ENCODE measurements around the gene OR2D2. TPM values are rescaled to one million over a fixed set of nuclear protein-coding genes. Genes with fewer than 3 reads are reported as not detected.

OR2D2 gene
- total and polyA plus RNA-seq, 4 donors = not detected

DNA sequence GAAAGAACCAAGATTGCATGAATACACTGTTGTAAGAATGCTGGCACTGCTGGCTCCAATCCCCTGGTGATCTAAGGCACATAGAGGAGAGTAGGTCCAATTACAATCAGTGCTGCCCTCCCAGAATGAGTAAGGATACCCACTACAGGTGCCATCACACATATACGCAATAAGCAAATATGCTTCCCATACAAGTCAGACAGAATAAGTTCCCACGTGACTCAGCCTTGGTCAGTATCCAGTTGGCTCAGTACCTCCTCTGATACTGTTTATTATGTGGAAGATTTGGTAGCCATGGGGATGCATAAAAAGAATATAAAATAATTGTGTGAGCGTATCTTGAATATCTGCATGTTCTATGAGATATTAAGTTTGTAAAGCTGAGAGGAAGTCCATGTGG is 19.6 kb upstream of the OR2D2 start:
- Histone ChIP-seq H3K4me1 (ENCODE audit: control insufficient read depth in 4 of 4, insufficient read depth in 4 of 4, low read length in 3 of 4) (no peaks in the 10 kb centered on the region), H3K27ac (ENCODE audit: low read depth in 1 of 2, low read length in 2 of 2) (no peak overlapping the region), H3K27me3 (ENCODE audit: control insufficient read depth in 4 of 4, insufficient read depth in 4 of 4, low read length in 3 of 4) (no peaks in the 10 kb centered on the region), H3K9ac (ENCODE audit: low read depth in 1 of 2, low read length in 2 of 2) (no peak overlapping the region), H3K36me3 (ENCODE audit: control insufficient read depth in 4 of 4, insufficient read depth in 3 of 4, low read depth in 1 of 4, low read length in 3 of 4) (no peaks in the 10 kb centered on the region), H3K9me3 (ENCODE audit: control insufficient read depth in 4 of 4, low read length in 3 of 4) (no peaks in the 10 kb centered on the region), H3K4me3 (ENCODE audit: low read depth in 1 of 3, low read length in 3 of 3) (no peak overlapping the region)
- no peak for TF ChIP-seq RXRA (IDR thresholded peaks at IDR 0.05)
- TF ChIP-seq, protein P1, sequence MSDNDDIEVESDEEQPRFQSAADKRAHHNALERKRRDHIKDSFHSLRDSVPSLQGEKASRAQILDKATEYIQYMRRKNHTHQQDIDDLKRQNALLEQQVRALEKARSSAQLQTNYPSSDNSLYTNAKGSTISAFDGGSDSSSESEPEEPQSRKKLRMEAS (IDR thresholded peaks at IDR 0.05) = no peak
- TF ChIP-seq, protein P2, sequence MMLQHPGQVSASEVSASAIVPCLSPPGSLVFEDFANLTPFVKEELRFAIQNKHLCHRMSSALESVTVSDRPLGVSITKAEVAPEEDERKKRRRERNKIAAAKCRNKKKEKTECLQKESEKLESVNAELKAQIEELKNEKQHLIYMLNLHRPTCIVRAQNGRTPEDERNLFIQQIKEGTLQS (IDR thresholded peaks at IDR 0.05) = no peak
- no peak for TF ChIP-seq HNF4G (IDR thresholded peaks at IDR 0.05)
- no peak for TF ChIP-seq JUND (IDR thresholded peaks at IDR 0.05)
- TF ChIP-seq FOXA1 (IDR thresholded peaks at IDR 0.05) = no peak
- no peak for TF ChIP-seq NR2F2 (IDR thresholded peaks at IDR 0.05)
- no peak for TF ChIP-seq RAD21 (IDR thresholded peaks at IDR 0.05)
- TF ChIP-seq SP1 (IDR thresholded peaks at IDR 0.05) = no peak
- TF ChIP-seq, protein P3, sequence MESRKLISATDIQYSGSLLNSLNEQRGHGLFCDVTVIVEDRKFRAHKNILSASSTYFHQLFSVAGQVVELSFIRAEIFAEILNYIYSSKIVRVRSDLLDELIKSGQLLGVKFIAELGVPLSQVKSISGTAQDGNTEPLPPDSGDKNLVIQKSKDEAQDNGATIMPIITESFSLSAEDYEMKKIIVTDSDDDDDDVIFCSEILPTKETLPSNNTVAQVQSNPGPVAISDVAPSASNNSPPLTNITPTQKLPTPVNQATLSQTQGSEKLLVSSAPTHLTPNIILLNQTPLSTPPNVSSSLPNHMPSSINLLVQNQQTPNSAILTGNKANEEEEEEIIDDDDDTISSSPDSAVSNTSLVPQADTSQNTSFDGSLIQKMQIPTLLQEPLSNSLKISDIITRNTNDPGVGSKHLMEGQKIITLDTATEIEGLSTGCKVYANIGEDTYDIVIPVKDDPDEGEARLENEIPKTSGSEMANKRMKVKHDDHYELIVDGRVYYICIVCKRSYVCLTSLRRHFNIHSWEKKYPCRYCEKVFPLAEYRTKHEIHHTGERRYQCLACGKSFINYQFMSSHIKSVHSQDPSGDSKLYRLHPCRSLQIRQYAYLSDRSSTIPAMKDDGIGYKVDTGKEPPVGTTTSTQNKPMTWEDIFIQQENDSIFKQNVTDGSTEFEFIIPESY (IDR thresholded peaks at IDR 0.05) = no peak
- no peak for TF ChIP-seq TAF1 (conservative IDR thresholded peaks at IDR 0.05)
- TF ChIP-seq HNF4A (conservative IDR thresholded peaks at IDR 0.05) = no peak
- no peak for TF ChIP-seq EGR1 (IDR thresholded peaks at IDR 0.05; ENCODE audit: low read depth in 2 of 2)
- no peak for TF ChIP-seq GABPA (IDR thresholded peaks at IDR 0.05 in 1 of 2, conservative IDR thresholded peaks at IDR 0.05 in 1 of 2)
- TF ChIP-seq, protein P4, sequence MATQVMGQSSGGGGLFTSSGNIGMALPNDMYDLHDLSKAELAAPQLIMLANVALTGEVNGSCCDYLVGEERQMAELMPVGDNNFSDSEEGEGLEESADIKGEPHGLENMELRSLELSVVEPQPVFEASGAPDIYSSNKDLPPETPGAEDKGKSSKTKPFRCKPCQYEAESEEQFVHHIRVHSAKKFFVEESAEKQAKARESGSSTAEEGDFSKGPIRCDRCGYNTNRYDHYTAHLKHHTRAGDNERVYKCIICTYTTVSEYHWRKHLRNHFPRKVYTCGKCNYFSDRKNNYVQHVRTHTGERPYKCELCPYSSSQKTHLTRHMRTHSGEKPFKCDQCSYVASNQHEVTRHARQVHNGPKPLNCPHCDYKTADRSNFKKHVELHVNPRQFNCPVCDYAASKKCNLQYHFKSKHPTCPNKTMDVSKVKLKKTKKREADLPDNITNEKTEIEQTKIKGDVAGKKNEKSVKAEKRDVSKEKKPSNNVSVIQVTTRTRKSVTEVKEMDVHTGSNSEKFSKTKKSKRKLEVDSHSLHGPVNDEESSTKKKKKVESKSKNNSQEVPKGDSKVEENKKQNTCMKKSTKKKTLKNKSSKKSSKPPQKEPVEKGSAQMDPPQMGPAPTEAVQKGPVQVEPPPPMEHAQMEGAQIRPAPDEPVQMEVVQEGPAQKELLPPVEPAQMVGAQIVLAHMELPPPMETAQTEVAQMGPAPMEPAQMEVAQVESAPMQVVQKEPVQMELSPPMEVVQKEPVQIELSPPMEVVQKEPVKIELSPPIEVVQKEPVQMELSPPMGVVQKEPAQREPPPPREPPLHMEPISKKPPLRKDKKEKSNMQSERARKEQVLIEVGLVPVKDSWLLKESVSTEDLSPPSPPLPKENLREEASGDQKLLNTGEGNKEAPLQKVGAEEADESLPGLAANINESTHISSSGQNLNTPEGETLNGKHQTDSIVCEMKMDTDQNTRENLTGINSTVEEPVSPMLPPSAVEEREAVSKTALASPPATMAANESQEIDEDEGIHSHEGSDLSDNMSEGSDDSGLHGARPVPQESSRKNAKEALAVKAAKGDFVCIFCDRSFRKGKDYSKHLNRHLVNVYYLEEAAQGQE (IDR thresholded peaks at IDR 0.05) = no peak
- no peak for TF ChIP-seq YY1 (IDR thresholded peaks at IDR 0.05)
- TF ChIP-seq, protein P5, sequence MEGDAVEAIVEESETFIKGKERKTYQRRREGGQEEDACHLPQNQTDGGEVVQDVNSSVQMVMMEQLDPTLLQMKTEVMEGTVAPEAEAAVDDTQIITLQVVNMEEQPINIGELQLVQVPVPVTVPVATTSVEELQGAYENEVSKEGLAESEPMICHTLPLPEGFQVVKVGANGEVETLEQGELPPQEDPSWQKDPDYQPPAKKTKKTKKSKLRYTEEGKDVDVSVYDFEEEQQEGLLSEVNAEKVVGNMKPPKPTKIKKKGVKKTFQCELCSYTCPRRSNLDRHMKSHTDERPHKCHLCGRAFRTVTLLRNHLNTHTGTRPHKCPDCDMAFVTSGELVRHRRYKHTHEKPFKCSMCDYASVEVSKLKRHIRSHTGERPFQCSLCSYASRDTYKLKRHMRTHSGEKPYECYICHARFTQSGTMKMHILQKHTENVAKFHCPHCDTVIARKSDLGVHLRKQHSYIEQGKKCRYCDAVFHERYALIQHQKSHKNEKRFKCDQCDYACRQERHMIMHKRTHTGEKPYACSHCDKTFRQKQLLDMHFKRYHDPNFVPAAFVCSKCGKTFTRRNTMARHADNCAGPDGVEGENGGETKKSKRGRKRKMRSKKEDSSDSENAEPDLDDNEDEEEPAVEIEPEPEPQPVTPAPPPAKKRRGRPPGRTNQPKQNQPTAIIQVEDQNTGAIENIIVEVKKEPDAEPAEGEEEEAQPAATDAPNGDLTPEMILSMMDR (IDR thresholded peaks at IDR 0.05; ENCODE audit: low read depth, low read length, missing input control) = no peak
- DNase-seq (ENCODE audit: low spot score) = no peak
- WGBS = 70% methylated on average over 3 of the region's 3 CpGs

DNA sequence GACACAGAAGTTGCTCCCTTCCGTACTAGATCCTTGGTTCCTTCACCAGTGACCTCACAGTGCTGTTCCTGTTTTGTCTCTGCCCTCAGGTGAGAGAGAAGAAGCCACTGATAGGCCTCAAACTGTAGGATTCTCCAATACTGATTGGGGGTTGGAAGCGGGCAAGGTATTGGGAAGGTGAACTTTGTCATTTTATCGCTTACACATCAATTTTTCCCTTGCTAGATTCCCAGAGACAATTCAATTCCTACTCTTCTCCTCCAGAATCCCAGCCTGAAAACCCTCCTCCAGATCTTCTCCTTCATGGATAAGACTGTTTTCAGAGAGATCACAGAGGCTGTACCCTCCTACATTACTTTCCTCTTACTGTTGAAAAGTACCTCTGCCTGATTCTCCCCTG is 19.1 kb upstream of the OR2D2 start:
- no peak overlapping the region for H3K27ac ChIP-seq (ENCODE audit: low read depth in 1 of 2, low read length in 2 of 2)
- WGBS = 93% methylated on average over 3 of the region's 3 CpGs
- H3K36me3 ChIP-seq (ENCODE audit: control insufficient read depth in 4 of 4, insufficient read depth in 3 of 4, low read depth in 1 of 4, low read length in 3 of 4) = no peaks in the 10 kb centered on the region
- no peaks in the 10 kb centered on the region for H3K4me1 ChIP-seq (ENCODE audit: control insufficient read depth in 4 of 4, insufficient read depth in 4 of 4, low read length in 3 of 4)
- H3K4me3 ChIP-seq (ENCODE audit: low read depth in 1 of 3, low read length in 3 of 3) = no peak overlapping the region
- no peaks in the 10 kb centered on the region for H3K27me3 ChIP-seq (ENCODE audit: control insufficient read depth in 4 of 4, insufficient read depth in 4 of 4, low read length in 3 of 4)
- no peak for DNase-seq (ENCODE audit: low spot score)
- no peaks in the 10 kb centered on the region for H3K9me3 ChIP-seq (ENCODE audit: control insufficient read depth in 4 of 4, low read length in 3 of 4)
- no peak overlapping the region for H3K9ac ChIP-seq (ENCODE audit: low read depth in 1 of 2, low read length in 2 of 2)
- TF ChIP-seq JUND (IDR thresholded peaks at IDR 0.05) (no peak), HNF4G (IDR thresholded peaks at IDR 0.05) (no peak), RXRA (IDR thresholded peaks at IDR 0.05) (no peak), EGR1 (IDR thresholded peaks at IDR 0.05; ENCODE audit: low read depth in 2 of 2) (no peak), GABPA (IDR thresholded peaks at IDR 0.05 in 1 of 2, conservative IDR thresholded peaks at IDR 0.05 in 1 of 2) (no peak)
- TF ChIP-seq, protein P2 (IDR thresholded peaks at IDR 0.05) = no peak
- TF ChIP-seq, protein P3 (IDR thresholded peaks at IDR 0.05) = no peak
- TF ChIP-seq, protein P4 (IDR thresholded peaks at IDR 0.05) = no peak

All from liver (tissue), 9 donors.